Cerebellar nuclear complex (tissue), 1 donor: Measurements from ENCODE around the gene ARHGAP10.
"Not testable (repeated sequence)": the region's sequence is repeated elsewhere in the genome, so short reads cannot be mapped to it uniquely, and the experiment has no call there.

Source experiments
- DNase-seq, 2 experiments: peaks; one replicate each; lab custom pipeline; 2025; lab: John Stamatoyannopoulos, UW

Gene ARHGAP10

GRCh38 chr4:147794314-147794680, 62.4 kb downstream of the ARHGAP10 start:
- DNase-seq: no peak

GRCh38 chr4:147794787-147795413, 63.0 kb downstream of the ARHGAP10 start:
- no peak for DNase-seq

- not testable (repeated sequence) for DNase-seq
These were observed 67.2 kb downstream of the ARHGAP10 start for GRCh38 chr4:147799057-147799456.

GRCh38 chr4:147799986-147800555, 68.2 kb downstream of the ARHGAP10 start:
- no peak for DNase-seq

GRCh38 chr4:147801820-147802219, 69.9 kb downstream of the ARHGAP10 start:
- no peak for DNase-seq

- DNase-seq: no peak
These were observed 70.5 kb downstream of the ARHGAP10 start for GRCh38 chr4:147802346-147802745.

- no peak for DNase-seq
These were observed 74.1 kb downstream of the ARHGAP10 start for GRCh38 chr4:147805946-147806345.

- DNase-seq: no peak
These were observed 76.6 kb downstream of the ARHGAP10 start for GRCh38 chr4:147808447-147808846.

- no peak for DNase-seq
These were observed 77.3 kb downstream of the ARHGAP10 start for GRCh38 chr4:147809211-147809610.

GRCh38 chr4:147811878-147812277, 80.0 kb downstream of the ARHGAP10 start:
- DNase-seq: no peak

- DNase-seq: no peak
These were observed 81.4 kb downstream of the ARHGAP10 start for GRCh38 chr4:147813109-147813773.

GRCh38 chr4:147813973-147814372, 82.1 kb downstream of the ARHGAP10 start:
- DNase-seq: no peak

- no peak for DNase-seq
These were observed 82.5 kb downstream of the ARHGAP10 start for GRCh38 chr4:147814376-147814775.

GRCh38 chr4:147815741-147816140, 83.9 kb downstream of the ARHGAP10 start:
- no peak for DNase-seq

- DNase-seq: no peak
These were observed 84.7 kb downstream of the ARHGAP10 start for GRCh38 chr4:147816382-147817254.

- DNase-seq: no peak
These were observed 89.1 kb downstream of the ARHGAP10 start for GRCh38 chr4:147820975-147821374.

GRCh38 chr4:147821555-147821954, 89.7 kb downstream of the ARHGAP10 start:
- no peak for DNase-seq

- DNase-seq: no peak
These were observed 90.2 kb downstream of the ARHGAP10 start for GRCh38 chr4:147822128-147822527.

- DNase-seq: no peak
These were observed 91.2 kb downstream of the ARHGAP10 start for GRCh38 chr4:147823130-147823529.

GRCh38 chr4:147824316-147824715, 92.4 kb downstream of the ARHGAP10 start:
- DNase-seq: no peak

GRCh38 chr4:147824884-147825283, 93.0 kb downstream of the ARHGAP10 start:
- DNase-seq: no peak

GRCh38 chr4:147825451-147826287, 93.8 kb downstream of the ARHGAP10 start:
- DNase-seq: no peak
